ENCODE measurements around the gene YBX1.
"Not testable (repeated sequence)": the region's sequence is repeated elsewhere in the genome, so short reads cannot be mapped to it uniquely, and the experiment has no call there.

Gene YBX1

DNA sequence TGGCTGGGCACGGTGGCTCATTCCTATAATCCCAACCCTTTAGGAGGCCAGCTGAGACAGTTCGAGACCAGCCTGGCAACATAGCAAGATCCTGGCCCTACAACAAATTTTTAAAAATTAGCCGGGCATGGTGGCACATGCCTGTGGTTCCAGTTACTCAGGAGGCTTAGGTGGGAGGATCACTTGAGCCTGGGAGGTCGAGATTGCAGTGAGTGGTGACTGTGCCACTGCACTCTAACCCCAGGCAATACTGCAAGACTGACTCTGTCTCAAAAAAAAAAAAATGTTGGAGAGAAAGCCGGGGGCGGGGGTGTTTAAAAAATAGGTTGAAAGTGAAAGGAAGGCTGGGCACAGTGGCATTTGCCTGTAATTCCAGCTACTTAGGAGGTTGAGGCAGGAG, 41.3 kb downstream of the YBX1 start:
- Histone ChIP-seq H3K4me1 (ENCODE audit: control insufficient read depth, low read depth, low read length) (no peaks in the 10 kb centered on the region), H3K9me3 (ENCODE audit: control insufficient read depth, low read depth, low read length) (no peaks in the 10 kb centered on the region), H3K4me3 (ENCODE audit: low read length) (no peak overlapping the region), H3K27me3 (ENCODE audit: control insufficient read depth, insufficient read depth, low read length) (no peaks in the 10 kb centered on the region), H3K27ac (ENCODE audit: low read length) (no peak overlapping the region), H3K9ac (ENCODE audit: low read length) (no peak overlapping the region), H3K36me3 (ENCODE audit: control insufficient read depth, low read depth, low read length) (no peaks in the 10 kb centered on the region)

DNA sequence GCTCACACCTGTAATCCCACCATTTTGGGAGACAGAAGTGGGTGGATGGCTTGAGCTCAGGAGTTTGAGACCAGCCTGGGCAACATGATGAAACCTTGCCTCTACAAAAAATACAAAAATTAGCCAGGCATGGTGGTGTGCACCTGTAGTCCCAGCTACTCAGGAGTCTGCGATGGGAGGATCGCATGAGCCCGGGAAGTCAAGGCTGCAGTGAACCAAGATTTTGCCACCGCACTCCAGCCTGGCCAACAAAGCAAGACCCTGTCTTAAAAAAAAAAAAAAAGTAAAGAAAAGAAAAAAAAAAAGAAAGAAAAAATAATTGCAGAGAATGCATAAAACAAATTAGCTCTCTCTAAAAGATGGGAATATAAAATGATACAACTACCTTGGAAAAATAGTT, 43.6 kb downstream of the YBX1 start:
- not testable (repeated sequence) for H3K36me3 ChIP-seq (ENCODE audit: control insufficient read depth, low read depth, low read length); H3K4me1 ChIP-seq (ENCODE audit: control insufficient read depth, low read depth, low read length); H3K4me3 ChIP-seq (ENCODE audit: low read length); H3K27me3 ChIP-seq (ENCODE audit: control insufficient read depth, insufficient read depth, low read length); H3K9me3 ChIP-seq (ENCODE audit: control insufficient read depth, low read depth, low read length); H3K27ac ChIP-seq (ENCODE audit: low read length); H3K9ac ChIP-seq (ENCODE audit: low read length)

DNA sequence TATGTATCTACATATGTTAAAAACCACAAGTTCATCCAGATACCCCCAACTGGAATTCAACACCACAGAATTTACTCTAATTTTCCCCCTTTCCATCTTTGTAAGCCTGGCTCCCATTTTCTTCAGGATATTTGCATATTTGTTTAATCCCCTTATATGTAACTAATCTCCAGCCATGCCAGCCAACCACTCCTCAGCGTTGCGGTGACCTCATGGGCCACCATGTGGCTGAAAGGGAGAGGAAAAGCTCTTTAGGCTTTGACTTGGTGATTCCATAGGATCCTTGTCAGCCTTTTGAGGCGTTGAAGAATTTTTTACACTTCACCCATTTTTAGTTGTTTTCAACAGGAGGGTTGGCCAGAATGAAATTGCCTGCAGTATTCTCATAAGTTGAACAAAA, 47.8 kb downstream of the YBX1 start:
- H3K9me3 ChIP-seq (ENCODE audit: control insufficient read depth, low read depth, low read length) = no peaks in the 10 kb centered on the region
- no peak overlapping the region for H3K9ac ChIP-seq (ENCODE audit: low read length)
- peaks cover 9% of the 10 kb centered on the region for H3K4me1 ChIP-seq (ENCODE audit: control insufficient read depth, low read depth, low read length)
- H3K4me3 ChIP-seq (ENCODE audit: low read length) = no peak overlapping the region
- H3K36me3 ChIP-seq (ENCODE audit: control insufficient read depth, low read depth, low read length) = no peaks in the 10 kb centered on the region
- H3K27ac ChIP-seq (ENCODE audit: low read length) = no peak overlapping the region
- H3K27me3 ChIP-seq (ENCODE audit: control insufficient read depth, insufficient read depth, low read length) = no peaks in the 10 kb centered on the region

DNA sequence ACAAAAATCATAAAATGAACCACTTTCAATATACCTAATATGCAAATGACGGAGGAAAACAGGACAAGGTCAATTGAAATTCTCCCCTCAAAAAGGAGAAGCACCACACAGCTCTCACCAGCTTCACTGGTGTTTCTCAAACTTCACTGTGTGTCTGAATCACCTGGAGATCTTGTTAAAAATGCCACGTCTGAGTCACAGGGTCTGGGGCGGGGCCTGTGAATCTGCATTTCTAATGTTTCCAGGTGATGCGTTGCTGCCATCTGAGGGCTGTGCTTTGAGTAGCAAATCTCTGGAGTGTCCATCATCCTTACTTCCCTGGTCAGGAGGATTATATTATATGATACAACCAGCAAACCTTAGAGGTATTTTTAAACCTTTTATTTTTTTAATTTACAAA, 48.8 kb downstream of the YBX1 start:
- Histone ChIP-seq H3K27me3 (ENCODE audit: control insufficient read depth, insufficient read depth, low read length) (no peaks in the 10 kb centered on the region), H3K4me3 (ENCODE audit: low read length) (no peak overlapping the region), H3K9ac (ENCODE audit: low read length) (no peak overlapping the region), H3K4me1 (ENCODE audit: control insufficient read depth, low read depth, low read length) (peaks cover 9% of the 10 kb centered on the region), H3K36me3 (ENCODE audit: control insufficient read depth, low read depth, low read length) (no peaks in the 10 kb centered on the region), H3K27ac (ENCODE audit: low read length) (no peak overlapping the region), H3K9me3 (ENCODE audit: control insufficient read depth, low read depth, low read length) (no peaks in the 10 kb centered on the region)

DNA sequence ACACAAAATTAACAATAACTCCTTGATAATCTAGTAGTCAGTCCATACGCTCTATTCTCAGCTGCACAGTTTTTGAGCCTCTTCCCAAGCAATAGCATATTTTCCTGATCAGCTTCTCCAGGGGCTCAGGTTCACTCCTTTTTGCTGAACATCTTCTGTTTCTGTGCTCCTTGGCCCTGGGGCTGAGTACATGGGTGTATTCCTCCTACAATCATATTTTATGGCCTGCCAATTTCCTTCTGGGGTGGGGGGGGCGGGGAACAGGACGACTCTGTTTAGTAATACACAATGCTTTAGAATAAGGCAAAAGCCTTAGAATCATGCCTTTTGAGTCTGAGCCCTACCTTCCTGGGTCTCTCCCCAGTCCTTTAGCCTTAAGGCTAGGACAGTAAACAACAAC, 49.4 kb downstream of the YBX1 start:
- Histone ChIP-seq H3K4me3 (ENCODE audit: low read length) (no peak overlapping the region), H3K27ac (ENCODE audit: low read length) (no peak overlapping the region), H3K27me3 (ENCODE audit: control insufficient read depth, insufficient read depth, low read length) (no peaks in the 10 kb centered on the region), H3K9ac (ENCODE audit: low read length) (no peak overlapping the region), H3K36me3 (ENCODE audit: control insufficient read depth, low read depth, low read length) (no peaks in the 10 kb centered on the region), H3K9me3 (ENCODE audit: control insufficient read depth, low read depth, low read length) (no peaks in the 10 kb centered on the region), H3K4me1 (ENCODE audit: control insufficient read depth, low read depth, low read length) (peaks cover 9% of the 10 kb centered on the region)

DNA sequence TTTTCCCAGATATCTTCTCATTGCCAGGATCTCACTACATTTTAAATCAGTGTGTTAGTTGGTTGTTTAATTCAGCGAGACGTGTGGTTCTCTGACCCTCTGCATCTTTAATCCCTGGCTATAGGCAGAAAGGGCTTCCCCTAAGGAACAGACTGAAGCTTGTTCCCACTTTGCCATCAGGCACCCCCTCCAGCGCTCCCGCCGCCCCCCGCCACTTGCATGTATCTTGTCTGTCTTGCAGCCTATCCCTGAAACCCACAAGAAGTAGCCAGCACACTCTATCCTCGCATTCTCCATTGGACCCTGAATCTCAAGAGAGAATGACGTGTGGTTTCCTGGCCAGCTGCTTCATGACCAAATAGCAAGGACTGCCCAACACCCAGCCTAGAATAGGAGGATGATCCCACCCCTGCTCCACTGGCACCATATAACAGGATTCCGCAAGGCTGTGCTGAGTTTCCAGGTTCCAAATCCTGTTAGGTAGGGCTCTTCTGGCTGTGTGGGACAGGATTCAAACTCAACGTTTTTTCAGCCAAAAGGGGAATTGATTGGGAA, 50.0 kb downstream of the YBX1 start:
- Histone ChIP-seq H3K27ac (ENCODE audit: low read length) (no peak overlapping the region), H3K4me3 (ENCODE audit: low read length) (no peak overlapping the region), H3K9ac (ENCODE audit: low read length) (no peak overlapping the region), H3K36me3 (ENCODE audit: control insufficient read depth, low read depth, low read length) (no peaks in the 10 kb centered on the region), H3K9me3 (ENCODE audit: control insufficient read depth, low read depth, low read length) (no peaks in the 10 kb centered on the region), H3K27me3 (ENCODE audit: control insufficient read depth, insufficient read depth, low read length) (no peaks in the 10 kb centered on the region), H3K4me1 (ENCODE audit: control insufficient read depth, low read depth, low read length) (peaks cover 9% of the 10 kb centered on the region)

DNA sequence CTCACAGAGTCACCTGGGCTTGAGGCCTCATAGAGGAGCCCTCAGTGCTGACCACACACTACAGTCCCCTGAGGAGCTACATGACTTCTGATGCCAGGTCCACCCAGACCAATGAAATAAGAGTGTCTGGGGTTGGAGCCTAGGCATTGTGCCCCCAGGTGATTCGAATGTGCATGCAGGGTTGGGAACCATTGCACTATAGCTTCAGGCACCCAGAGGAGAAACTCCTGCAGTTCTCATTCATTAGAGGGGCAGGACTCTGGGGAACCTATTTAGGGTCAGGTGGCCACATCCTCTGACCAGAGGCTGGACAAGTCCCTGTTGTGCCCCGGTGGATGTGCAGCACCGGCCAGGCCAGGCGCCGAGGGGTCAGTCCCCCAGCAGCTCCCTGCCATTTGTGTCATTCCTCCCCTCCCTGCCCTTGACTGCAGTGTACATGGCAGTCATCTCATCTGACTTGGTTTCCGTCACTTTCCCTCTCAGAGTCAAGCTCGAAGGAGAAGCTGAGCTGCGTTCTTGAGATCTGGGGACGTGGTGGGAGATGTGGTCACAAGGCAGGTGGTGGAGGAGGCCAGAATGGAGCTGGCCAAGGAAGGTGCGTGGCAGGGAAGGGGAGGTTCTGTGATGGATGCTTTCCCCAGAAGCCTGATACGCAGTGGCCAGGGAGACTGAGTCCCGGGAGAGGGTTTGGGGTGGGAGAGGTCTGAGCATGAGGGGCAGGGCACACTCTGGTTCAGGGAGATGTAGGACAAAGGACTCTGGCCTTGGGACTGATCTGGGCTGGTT, 51.4 kb downstream of the YBX1 start:
- Histone ChIP-seq H3K27ac (ENCODE audit: low read length) (no peak overlapping the region), H3K4me3 (ENCODE audit: low read length) (no peak overlapping the region), H3K9ac (ENCODE audit: low read length) (no peak overlapping the region), H3K36me3 (ENCODE audit: control insufficient read depth, low read depth, low read length) (no peaks in the 10 kb centered on the region), H3K4me1 (ENCODE audit: control insufficient read depth, low read depth, low read length) (peaks cover 9% of the 10 kb centered on the region), H3K27me3 (ENCODE audit: control insufficient read depth, insufficient read depth, low read length) (no peaks in the 10 kb centered on the region), H3K9me3 (ENCODE audit: control insufficient read depth, low read depth, low read length) (no peaks in the 10 kb centered on the region)

DNA sequence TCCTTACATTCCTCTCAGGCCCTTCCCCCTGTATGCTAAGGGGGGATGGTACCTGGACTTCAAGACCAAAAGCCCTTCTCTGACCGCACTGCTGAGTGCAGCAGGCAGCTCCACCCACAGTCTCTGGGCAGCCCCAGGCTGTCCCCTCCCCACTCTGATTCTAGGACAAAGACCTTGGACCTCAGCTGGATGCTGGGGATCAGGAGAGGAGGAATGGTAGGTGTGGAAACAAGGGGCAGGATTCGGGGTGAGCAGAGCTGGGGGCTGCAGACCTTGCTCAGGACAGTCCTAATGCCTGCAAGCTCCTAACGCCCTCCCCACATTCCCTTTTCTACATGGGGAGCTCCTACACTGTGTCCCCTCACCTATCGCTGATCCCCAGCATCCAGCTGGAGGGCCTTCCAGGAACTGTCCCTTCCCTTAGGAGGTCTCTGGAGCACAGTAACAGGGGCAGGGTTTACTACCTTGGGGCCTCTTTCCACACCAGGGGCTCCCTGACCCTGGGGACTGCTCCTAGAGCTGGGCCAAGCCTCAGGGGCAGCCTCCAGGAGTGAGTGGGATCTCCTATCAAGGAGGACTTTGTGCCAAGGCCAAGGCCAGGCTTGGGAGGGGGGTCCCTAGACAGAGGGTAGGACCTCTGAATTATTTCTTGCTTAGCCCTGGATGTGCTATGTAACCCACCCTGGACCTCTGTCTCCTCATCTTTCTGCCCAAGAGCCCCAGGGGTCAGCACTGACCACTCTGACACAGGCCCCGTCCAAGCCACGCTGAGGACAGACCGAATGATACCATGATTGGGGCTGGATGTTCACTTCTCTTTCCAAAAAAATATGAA, 52.2 kb downstream of the YBX1 start:
- H3K9ac ChIP-seq (ENCODE audit: low read length) = no peak overlapping the region
- no peaks in the 10 kb centered on the region for H3K9me3 ChIP-seq (ENCODE audit: control insufficient read depth, low read depth, low read length)
- peaks cover 9% of the 10 kb centered on the region for H3K4me1 ChIP-seq (ENCODE audit: control insufficient read depth, low read depth, low read length)
- H3K4me3 ChIP-seq (ENCODE audit: low read length) = no peak overlapping the region
- no peak overlapping the region for H3K27ac ChIP-seq (ENCODE audit: low read length)
- no peaks in the 10 kb centered on the region for H3K27me3 ChIP-seq (ENCODE audit: control insufficient read depth, insufficient read depth, low read length)
- no peaks in the 10 kb centered on the region for H3K36me3 ChIP-seq (ENCODE audit: control insufficient read depth, low read depth, low read length)

DNA sequence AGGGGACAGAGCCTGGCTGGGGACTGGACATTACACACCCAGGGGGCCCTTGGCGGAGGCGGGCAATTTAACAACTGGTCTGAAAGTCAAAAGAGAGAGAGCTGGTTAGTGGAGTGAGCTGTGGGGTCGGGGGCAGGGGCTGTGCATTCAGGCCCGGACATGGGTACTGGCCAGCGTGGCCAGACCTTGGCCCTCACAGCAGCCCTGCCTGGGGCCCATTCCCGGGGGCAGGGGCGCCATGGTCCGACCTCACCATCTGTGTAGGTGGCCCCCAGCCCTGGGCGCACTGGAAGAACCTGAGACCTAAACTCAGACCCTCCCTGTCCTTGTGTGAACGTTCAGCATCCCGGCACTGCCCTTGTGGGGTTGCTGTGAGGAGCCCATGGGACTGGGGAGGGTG, 52.8 kb downstream of the YBX1 start:
- Histone ChIP-seq H3K4me3 (ENCODE audit: low read length) (no peak overlapping the region), H3K4me1 (ENCODE audit: control insufficient read depth, low read depth, low read length) (peaks cover 13% of the 10 kb centered on the region), H3K27me3 (ENCODE audit: control insufficient read depth, insufficient read depth, low read length) (no peaks in the 10 kb centered on the region), H3K27ac (ENCODE audit: low read length) (no peak overlapping the region), H3K9ac (ENCODE audit: low read length) (no peak overlapping the region), H3K36me3 (ENCODE audit: control insufficient read depth, low read depth, low read length) (no peaks in the 10 kb centered on the region), H3K9me3 (ENCODE audit: control insufficient read depth, low read depth, low read length) (no peaks in the 10 kb centered on the region)

DNA sequence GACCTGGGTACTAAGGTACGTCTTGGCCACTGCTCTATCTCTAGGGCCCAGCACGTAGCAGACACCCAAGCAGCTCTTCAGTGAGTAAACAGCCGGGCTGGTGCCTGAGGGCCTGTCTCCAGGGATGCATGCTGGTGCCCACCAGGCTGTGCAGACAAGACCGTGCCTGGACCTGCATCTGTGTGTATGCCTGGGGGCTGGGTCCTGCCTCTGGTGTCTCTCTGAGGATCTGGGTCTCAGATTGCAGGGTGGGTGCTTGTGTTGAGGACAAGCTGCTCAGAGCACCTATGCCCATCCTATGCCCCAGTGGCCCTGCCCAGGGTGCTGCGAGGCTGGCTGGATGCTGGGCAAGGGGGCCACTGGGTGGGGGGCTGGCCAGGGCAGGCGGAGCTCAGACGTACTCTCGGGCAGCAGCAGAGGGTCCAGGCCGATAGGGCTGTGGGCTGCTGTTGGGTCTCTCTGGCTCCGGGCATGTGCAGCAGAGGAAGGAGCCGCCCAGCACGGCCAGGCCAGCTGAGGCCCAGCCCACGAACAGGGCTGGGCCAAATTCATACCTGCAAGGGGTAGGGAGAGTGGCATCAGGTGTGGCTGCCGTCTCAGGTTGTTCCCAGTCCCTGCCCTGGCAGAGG, 53.4 kb downstream of the YBX1 start:
- Histone ChIP-seq H3K9ac (ENCODE audit: low read length) (no peak overlapping the region), H3K27me3 (ENCODE audit: control insufficient read depth, insufficient read depth, low read length) (no peaks in the 10 kb centered on the region), H3K4me3 (ENCODE audit: low read length) (no peak overlapping the region), H3K27ac (ENCODE audit: low read length) (no peak overlapping the region), H3K4me1 (ENCODE audit: control insufficient read depth, low read depth, low read length) (peaks cover 17% of the 10 kb centered on the region), H3K36me3 (ENCODE audit: control insufficient read depth, low read depth, low read length) (no peaks in the 10 kb centered on the region), H3K9me3 (ENCODE audit: control insufficient read depth, low read depth, low read length) (no peaks in the 10 kb centered on the region)

DNA sequence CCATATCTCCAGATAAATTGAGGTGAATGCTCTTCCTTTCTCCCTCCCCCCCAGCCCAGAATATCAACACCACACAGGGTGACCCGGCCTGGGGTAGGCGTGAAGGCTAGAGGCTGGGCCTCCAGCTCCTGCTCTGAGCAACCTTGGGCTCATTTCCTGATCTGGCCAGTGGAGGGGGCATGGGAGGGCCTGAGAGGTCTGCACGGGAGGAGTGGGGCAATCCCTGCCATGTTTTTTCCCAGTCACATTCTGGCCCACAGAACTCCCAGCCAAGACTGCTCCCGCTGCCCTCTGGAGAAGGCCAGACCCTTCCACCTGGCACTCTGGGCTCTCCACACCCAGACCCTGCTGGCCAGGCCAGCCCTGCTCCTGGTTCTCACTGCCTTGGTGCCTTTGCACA, 53.9 kb downstream of the YBX1 start:
- Histone ChIP-seq H3K4me3 (ENCODE audit: low read length) (no peak overlapping the region), H3K27me3 (ENCODE audit: control insufficient read depth, insufficient read depth, low read length) (no peaks in the 10 kb centered on the region), H3K4me1 (ENCODE audit: control insufficient read depth, low read depth, low read length) (peaks cover 18% of the 10 kb centered on the region), H3K36me3 (ENCODE audit: control insufficient read depth, low read depth, low read length) (no peaks in the 10 kb centered on the region), H3K9ac (ENCODE audit: low read length) (no peak overlapping the region), H3K9me3 (ENCODE audit: control insufficient read depth, low read depth, low read length) (no peaks in the 10 kb centered on the region), H3K27ac (ENCODE audit: low read length) (no peak overlapping the region)
